GM19025 (cell line): ENCODE data around the gene TXNL4A.

Source experiments
- ATAC-seq: cut with Tn5 transposase; IDR thresholded peaks from one replicate; pipeline ENCODE4 v1.9.1; 2021; ENCODE audit warnings: mild to moderate bottlenecking, low read depth, moderate library complexity; ENCODE audit not compliant: unreplicated experiment

The TXNL4A gene

DNA sequence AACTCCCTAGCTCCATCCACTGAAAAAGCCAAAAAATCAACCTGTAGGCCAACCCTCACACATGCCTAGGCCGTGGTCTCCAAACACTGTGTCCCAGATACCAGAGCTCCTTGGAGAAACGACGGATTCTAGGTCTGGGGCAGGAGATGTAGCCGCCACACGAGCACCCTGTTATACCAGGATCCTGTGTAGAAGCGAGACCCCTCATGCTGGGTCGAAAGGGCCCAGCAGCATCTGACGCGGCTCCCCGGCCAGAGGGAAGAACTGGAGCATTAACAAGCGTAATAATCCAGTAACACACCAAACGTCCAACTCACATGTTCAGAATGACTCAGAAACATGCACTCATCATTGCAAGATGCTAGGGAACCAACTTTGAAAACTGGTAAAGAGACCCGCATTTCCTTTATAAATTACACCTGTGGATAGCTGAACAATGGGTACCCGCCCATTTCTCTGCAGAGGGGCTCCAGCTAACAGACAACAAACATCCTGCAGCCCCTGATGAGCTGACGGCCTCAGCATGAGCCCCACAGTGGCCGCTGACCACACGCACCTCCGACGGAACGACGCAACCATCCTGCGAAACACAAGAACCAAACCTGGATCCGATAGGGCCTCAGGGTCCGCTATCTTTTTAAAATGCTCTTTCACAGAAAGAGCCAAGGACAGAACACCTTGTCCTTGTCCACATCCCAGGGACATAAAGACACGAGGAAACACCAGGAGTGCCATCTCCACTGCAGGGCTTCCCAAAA, 51.1 kb downstream of the TXNL4A start:
- ATAC-seq: no peak

GRCh38 chr18:79936641-79937040, 51.7 kb downstream of the TXNL4A start:
- ATAC-seq: no peak

DNA sequence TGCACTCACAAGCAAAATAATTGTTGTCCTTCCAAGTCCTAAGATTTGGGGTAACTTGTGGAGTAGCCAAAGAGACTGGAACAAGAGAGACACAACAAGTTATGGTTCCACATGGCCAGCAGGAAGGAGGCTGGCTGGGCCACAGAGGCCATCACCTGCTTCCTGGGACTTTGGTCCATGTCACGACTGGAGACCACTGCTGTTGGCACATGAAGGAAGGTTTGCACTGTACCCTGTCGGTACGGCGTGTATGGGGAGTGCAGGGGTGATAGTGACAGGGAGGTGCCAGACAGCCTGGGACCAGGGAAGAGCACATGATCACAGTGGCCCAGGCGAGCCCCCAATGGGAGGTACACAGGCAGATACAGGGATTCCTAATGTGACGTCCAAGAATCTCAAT, 52.4 kb downstream of the TXNL4A start:
- ATAC-seq: no peak

DNA sequence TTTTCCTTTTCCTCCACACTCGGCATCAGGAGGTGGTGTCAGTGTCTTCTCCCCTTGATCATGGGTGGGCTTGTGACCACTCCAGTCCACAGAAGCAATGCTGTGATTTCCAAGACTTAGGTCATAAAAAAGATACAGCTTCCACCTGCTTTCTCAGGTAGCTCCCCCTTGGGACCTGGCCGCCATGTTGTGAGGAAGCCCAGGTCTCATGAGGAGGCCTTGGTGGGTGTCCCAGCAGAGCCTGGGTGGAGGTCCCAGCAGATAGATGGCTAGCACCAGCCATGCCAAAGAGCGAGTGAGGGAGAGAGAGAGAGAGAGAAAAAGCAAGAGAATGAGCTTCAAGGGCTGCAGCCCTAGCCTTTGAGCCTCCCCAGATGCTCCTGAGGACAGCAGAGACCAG, 52.9 kb downstream of the TXNL4A start:
- no peak for ATAC-seq

GRCh38 chr18:79935098-79935480, 53.3 kb downstream of the TXNL4A start:
- no peak for ATAC-seq

DNA sequence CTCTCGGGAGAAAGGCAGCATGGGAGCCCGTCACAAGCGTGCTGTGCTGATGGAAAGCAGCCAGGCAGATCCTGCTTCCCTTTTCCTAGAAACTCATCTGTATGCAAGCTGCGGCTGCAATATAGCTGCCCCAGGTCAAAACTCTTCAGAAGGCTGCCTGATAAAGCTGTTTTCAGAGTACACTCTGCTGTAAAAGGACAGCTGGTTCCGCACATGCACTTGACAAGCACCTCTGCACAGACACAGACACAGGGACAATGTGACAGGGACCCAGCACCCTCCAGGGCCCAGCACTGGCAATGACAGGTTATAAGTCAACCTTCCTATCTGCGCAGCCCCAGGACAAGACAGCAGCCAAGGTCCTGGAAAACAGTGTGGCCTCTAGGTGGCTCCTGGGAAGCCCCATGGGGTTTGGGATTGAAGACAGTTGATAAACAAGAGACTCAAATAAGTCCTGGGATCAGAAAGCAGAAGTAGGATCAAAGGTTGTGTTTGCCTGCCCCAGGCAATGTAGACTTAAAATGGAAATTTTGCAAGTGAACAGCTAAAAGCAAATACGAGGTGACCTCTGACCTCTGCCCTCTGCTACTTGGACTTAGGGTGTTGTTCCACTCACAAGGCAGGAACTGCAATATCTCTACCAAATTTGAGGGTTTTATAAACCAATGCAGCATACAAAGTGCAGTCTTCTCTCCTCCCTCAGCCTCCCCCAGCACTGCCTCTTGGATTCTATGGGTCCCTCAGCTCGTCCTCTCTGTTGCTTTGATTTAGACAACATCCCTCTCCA, 53.9 kb downstream of the TXNL4A start:
- no peak for ATAC-seq

DNA sequence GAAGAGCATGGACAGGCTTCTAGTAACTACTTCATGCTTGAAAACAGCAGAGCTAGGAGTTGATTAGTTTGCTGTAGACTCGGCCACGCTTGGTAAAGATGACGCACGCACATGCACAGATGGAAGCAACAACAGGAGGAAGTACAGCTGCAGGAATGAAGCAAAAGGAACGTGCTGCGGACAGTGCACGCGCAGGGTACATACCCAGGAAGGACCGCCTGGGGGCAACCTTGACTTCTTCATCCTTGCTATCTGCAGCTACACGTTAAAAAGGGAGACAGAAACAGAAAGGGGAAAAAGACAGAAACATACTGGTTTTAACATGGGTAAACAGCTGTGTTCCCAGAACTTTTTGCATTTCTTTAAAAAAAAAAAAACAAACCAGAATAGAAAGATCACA, 54.6 kb downstream of the TXNL4A start:
- no peak for ATAC-seq

DNA sequence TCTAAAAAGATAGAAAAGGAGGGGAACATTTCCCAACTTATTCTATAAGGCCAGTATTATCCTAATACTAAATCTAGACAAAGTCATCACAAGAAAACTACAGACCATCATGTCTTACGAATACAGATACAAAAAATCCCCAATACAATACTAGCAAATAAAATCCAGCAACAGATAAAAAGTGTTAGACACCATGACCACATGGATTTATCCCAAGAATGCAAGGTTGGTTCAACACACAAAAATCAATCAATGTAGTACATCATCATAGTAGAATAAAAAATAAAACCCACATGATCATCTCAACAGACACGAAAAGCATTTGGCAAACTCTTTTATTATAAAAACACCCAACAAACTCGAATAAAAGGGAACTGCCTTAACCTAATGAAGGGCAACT, 55.5 kb downstream of the TXNL4A start:
- ATAC-seq: no peak

DNA sequence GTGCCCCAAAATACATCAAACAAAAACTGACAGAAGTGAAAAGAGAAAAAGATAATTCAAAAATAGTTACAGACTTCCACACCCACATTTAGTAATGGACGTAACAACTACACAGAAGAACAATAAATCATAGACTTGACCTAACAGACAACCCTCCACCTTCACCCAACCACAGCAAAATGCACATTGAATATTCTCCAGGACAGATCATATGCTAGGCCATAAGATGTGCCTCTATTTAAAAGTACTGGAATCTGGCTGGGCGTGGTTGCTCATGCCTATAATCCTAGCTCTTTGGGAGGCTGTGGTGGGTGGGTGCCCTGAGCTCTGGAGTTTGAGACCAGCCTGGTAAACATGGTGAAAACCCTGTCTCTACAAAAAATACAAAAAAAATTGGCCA, 56.9 kb downstream of the TXNL4A start:
- no peak for ATAC-seq

DNA sequence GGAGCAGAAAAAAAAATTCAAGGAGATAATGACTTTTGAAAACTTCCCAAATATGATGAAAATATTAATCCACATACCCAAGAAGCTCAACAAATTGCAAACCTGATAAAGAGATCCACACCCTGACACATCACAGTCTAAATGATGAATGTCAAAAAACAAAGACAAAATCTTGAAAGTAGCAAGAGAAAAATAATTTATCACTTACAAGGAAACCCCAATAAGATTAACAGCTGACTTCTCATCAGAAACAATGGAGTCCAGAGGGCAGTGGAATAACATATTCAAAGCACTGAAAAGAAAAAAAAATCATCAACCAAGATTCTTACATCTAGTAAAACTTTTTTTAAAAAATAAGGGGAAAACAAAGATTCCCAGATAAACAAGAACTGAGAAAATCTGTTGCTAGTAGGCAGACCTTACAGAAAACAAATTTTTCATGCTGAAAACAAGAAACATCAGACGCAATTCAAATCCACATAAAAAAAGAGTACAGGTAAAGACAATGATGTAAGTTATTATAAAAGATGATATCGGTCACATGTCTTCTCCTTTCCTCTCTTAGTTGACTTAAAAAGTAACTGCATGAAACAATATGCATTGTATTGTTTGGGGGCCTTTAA, 58.2 kb downstream of the TXNL4A start:
- ATAC-seq: no peak

DNA sequence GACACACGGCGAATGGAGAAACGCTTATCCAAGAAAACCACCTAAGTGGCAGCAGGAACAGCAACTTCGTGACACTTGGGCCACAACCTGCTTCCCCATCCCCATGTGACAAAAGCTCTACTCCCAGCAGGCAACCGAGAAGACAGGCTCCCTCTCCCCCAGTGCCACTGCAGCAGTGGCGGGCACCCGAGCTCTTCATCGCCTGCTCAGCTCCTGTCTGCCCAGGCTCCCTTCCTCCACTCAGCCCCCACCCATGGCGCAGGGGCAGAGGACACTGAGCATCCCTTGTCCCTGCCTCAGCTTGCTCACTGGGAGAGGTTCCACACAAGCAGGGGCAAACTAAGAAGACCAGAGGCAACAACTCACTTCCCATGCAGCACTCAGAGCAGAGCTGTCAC, 59.8 kb downstream of the TXNL4A start:
- ATAC-seq: no peak

DNA sequence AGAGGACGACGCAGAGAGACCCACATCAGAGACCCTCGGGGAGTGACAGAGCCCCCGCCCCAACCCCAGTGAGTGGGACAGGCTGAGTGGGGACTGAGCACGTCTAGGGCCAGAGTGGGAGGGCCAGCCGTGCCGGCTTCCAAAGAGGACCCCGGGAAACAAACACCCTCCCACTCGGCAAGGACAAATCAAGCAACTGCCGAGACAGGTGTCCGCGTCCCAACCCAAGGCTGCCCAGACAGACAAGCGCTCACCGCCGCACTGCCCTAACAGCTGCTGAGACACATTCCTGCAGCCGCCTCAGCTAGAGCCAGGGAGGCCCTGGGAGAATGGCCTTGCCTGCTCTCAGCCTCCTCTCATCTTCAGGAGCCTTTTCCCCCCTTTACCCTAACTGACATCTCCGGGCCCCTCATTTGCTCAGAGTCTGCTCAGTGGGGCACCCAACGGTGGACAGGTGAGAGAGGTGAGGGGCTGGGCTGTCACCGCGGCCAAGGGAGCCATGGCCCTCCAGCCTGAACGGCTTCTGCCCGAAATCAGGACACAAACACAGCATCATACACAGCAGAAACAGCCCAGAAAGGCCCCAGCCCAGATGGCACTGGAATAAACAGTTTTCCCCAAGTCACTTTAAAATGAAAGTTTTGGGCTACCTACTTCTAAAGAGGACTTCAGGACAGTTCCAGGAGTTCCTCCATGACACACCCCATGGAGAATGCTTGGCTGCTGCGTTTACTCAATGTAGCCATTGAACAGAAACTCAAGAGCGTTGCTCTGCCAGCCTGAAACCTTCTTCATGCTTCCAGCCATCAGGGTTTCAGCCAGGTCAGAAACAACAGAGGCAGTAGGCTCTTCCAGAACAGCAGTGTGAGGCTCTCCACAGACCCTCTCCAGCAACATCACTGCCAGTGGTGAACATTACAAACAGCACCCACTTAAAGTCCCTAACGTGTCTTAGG, 60.5 kb downstream of the TXNL4A start:
- ATAC-seq: no peak

DNA sequence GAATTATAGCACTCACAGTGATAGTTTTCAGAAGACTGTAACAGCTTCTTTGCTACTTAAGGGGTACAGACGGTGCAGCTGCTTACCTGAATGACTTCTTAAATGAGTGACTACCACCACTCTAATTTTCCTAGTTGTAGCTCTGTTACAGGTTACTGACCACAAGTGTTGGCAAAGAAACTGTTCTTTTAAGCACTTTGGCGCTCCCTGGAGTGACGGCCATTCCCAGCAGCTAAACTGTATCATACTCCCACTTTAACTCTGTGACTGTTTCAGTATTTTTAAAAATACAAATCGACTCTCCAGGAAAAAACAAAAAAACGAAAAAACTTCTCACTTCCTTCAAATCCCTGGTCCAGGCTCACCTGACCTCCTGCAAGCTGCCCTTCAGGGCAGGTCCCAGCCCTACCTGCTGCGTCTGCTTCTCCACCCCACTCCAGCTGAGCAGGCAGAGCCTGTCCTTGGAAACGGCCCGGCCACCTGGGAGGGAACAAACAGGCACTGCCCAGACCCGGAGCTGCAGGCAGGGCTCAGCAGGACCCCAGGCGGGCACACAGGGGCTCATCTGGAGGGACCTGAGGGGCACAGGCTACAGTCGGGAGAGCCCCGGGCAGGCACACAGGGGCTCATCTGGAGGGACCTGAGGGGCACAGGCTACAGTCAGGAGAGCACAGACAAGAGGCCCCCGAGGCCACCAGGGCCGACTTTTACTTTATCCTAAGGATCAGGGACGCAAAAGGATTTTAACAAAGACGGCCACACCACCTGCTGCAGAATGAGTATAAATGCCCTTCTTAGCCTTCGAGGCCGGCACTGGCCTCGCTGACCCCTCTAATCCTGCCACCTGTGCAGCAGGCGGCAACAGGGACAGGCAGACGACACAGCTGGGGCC, 61.4 kb downstream of the TXNL4A start:
- no peak for ATAC-seq

DNA sequence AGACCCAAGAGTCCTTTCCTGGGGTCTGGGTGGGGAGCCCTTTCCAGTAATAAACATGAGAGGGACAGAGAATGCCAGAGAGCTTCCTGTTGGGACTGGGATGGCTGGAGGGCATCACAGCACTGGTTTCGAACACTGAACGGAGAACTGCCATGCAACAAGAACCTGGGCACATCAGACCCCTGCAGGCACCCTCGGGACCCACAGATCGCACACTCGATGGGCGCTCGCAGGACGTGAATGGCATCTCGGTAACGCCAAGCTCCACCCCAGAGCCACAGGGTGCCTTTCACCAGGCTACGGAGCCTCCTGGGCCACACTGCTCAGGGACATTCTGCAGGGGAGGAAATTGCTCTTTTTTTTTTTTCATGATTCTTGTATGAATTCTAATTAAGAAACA, 62.1 kb downstream of the TXNL4A start:
- ATAC-seq: no peak

DNA sequence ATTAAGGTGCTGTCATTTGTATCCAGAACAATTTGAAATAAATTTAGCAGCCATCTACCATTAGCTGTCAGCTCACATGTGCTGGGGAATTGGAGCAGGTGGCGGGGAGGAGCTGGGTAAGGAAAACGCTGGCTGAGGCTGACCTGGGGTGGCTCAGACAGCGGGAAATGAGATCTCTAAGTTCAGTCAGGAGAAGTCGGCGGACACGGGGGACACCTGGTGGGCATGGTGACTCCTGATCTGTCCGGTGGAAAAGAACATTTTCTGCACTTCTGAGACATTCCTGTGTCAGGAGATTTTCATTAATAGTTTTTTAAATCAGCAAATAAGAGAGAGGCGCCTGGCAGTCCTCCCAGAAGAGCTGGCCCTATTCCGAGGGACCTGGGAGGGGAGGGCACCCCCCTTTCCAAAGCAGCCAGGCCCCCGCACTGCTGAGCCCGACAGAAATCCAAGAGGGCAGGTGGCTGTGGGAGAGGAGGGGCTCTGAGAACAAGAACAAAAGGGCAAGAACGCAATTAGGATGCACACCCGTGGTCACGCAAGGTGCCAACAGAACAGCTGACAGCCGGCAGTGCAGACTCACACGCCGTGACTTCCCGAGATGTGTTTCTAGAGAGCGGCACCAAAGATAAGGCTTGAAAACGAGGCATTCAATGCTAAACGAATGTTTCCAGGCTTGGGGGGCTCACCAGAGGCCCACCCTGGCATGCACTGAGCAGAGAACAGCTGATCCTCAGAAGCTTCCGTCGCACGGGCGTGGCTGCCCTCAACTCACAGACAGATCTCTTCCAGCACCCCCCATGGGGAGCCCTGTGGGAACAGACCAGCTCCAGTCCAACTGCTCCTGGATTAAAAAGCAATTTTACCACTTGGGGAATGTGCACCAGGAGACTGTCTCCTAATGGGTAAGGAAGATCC, 63.3 kb downstream of the TXNL4A start:
- no peak for ATAC-seq

- ATAC-seq: no peak
Measured at GRCh38 chr18:79923896-79924585, 64.3 kb downstream of the TXNL4A start.

DNA sequence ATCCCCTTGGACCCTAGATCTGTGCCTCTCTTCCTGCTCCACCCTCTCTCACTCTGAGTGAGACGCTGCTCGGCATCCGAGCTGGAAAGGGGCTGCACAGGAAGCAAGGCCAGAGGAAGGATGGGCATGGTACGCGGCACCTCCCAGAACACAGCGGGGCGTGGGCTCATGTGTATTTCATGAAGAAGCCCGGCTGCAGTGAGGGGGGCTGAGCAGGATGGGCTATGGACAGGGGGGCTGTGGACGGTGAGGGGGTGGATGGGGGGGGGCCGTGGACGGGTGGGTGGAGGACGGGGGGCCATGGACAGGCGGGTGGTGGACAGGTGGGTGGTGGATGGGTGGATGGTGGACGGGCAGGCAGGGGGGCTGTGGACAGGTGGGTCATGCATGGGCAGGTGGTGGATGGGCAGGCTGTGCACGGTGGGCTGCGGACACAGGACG, 65.4 kb downstream of the TXNL4A start:
- ATAC-seq: no peak
